Activated naive CD4-positive, alpha-beta T cell treated with anti-CD3 and anti-CD28 coated beads, Interleukin-2, amount 10 ng/mL, durations not matched to agents 7 days and 5 days (primary cell): ENCODE data around the gene ALKBH4.
A peak's percentile ranks its signal among the peaks of the same experiment; 100 is the strongest.
"Not testable (repeated sequence)": the region's sequence is repeated elsewhere in the genome, so short reads cannot be mapped to it uniquely, and the experiment has no call there.

Experiments used
- CTCF ChIA-PET: fragments of 350-600 bp; sonication (Branson Sonifier 250); formaldehyde crosslinking; loops from one replicate; lab custom pipeline; 2021; ENCODE audit warnings: antibody characterized with exemption; lab: Charles Lee
- DNase-seq: peaks from one replicate; pipeline ENCODE4 v3.0.0-alpha.2; 2020
- H3K27ac Mint-ChIP-seq: one replicate; pipeline ENCODE4 v1.8.0; 2021; ENCODE audit warnings: mild to moderate bottlenecking, moderate library complexity, mixed read lengths
- H3K27me3 Mint-ChIP-seq: one replicate; pipeline ENCODE4 v1.8.0; 2021; ENCODE audit warnings: mild to moderate bottlenecking, mixed read lengths
- H3K36me3 Mint-ChIP-seq: one replicate; pipeline ENCODE4 v1.8.0; 2021; ENCODE audit warnings: mixed read lengths
- H3K4me1 Mint-ChIP-seq: one replicate; pipeline ENCODE4 v1.8.0; 2021; ENCODE audit warnings: mixed read lengths
- H3K4me3 Mint-ChIP-seq: one replicate; pipeline ENCODE4 v1.8.0; 2021; ENCODE audit warnings: mild to moderate bottlenecking, moderate library complexity, mixed read lengths
- H3K9me3 Mint-ChIP-seq: one replicate; pipeline ENCODE4 v1.8.0; 2021; ENCODE audit warnings: mixed read lengths

ALKBH4 gene

GRCh38 chr7:102464577-102465280, at the start of gene ALKBH4, which contains the start of gene LRWD1:
Gene ALKBH4 (minus strand): TSS chr7:102464863. CDS start chr7:102464836, 27 bp downstream.
Gene LRWD1 (plus strand): TSS chr7:102464984. CDS start chr7:102465081, 97 bp downstream.
- H3K4me1 Mint-ChIP-seq: peaks cover 35% of the 10 kb centered on the region
- H3K27ac Mint-ChIP-seq: peak within 1 kb of the TSS; percentile 47
- H3K36me3 Mint-ChIP-seq: peaks cover 6% of the 10 kb centered on the region
- peak within 1 kb of the TSS; percentile 95 for H3K4me3 Mint-ChIP-seq
- peak; percentile 95 for DNase-seq
- H3K27me3 Mint-ChIP-seq: no peaks in the 10 kb centered on the region
- CTCF ChIA-PET: interaction anchor here (1.0 to 4.0 kb wide), 5 partner anchors 49 to 61 kb away, joined by 4 to 28 read pairs (median 11); no protein-coding TSS in a partner anchor
- no peaks in the 10 kb centered on the region for H3K9me3 Mint-ChIP-seq

GRCh38 chr7:102512642-102513221, 48.1 kb upstream of the ALKBH4 start:
- H3K36me3 Mint-ChIP-seq: not testable (repeated sequence)

GRCh38 chr7:102511860-102512522, 47.3 kb upstream of the ALKBH4 start:
- CTCF ChIA-PET, H3K4me1 Mint-ChIP-seq, H3K27ac Mint-ChIP-seq, H3K9me3 Mint-ChIP-seq, H3K27me3 Mint-ChIP-seq, DNase-seq, H3K36me3 Mint-ChIP-seq, H3K4me3 Mint-ChIP-seq: not testable (repeated sequence)

More at GRCh38 chr7:102512642-102513221, 48.1 kb upstream of the ALKBH4 start:
- CTCF ChIA-PET, H3K4me3 Mint-ChIP-seq, H3K4me1 Mint-ChIP-seq, H3K27ac Mint-ChIP-seq, H3K27me3 Mint-ChIP-seq, H3K9me3 Mint-ChIP-seq: not testable (repeated sequence)
- DNase-seq: peak; percentile 20

- H3K27me3 Mint-ChIP-seq, H3K4me1 Mint-ChIP-seq, H3K36me3 Mint-ChIP-seq, H3K4me3 Mint-ChIP-seq, H3K27ac Mint-ChIP-seq, CTCF ChIA-PET, H3K9me3 Mint-ChIP-seq: not testable (repeated sequence)
- peak; percentile 13 for DNase-seq
Measured at GRCh38 chr7:102510575-102510974, 45.9 kb upstream of the ALKBH4 start.

- H3K27ac Mint-ChIP-seq, CTCF ChIA-PET, H3K9me3 Mint-ChIP-seq, H3K4me1 Mint-ChIP-seq, H3K36me3 Mint-ChIP-seq, H3K27me3 Mint-ChIP-seq, DNase-seq, H3K4me3 Mint-ChIP-seq: not testable (repeated sequence)
Measured at GRCh38 chr7:102507410-102508088, 42.9 kb upstream of the ALKBH4 start.

GRCh38 chr7:102505298-102506185, 40.9 kb upstream of the ALKBH4 start:
- CTCF ChIA-PET, DNase-seq, H3K4me3 Mint-ChIP-seq, H3K27ac Mint-ChIP-seq, H3K36me3 Mint-ChIP-seq, H3K27me3 Mint-ChIP-seq, H3K9me3 Mint-ChIP-seq, H3K4me1 Mint-ChIP-seq: not testable (repeated sequence)

- H3K4me3 Mint-ChIP-seq, DNase-seq, H3K4me1 Mint-ChIP-seq, H3K36me3 Mint-ChIP-seq, CTCF ChIA-PET, H3K27ac Mint-ChIP-seq, H3K9me3 Mint-ChIP-seq, H3K27me3 Mint-ChIP-seq: not testable (repeated sequence)
Measured at GRCh38 chr7:102503141-102503540, 38.5 kb upstream of the ALKBH4 start.

- H3K4me1 Mint-ChIP-seq, H3K9me3 Mint-ChIP-seq, H3K36me3 Mint-ChIP-seq, H3K27me3 Mint-ChIP-seq, H3K4me3 Mint-ChIP-seq, H3K27ac Mint-ChIP-seq, CTCF ChIA-PET: not testable (repeated sequence)
- peak; percentile 14 for DNase-seq
Measured at GRCh38 chr7:102498321-102498720, 33.7 kb upstream of the ALKBH4 start.

GRCh38 chr7:102497308-102497707, 32.6 kb upstream of the ALKBH4 start:
- H3K36me3 Mint-ChIP-seq, H3K9me3 Mint-ChIP-seq, CTCF ChIA-PET: not testable (repeated sequence)

GRCh38 chr7:102496861-102497260, 32.2 kb upstream of the ALKBH4 start:
- H3K27me3 Mint-ChIP-seq, DNase-seq, H3K27ac Mint-ChIP-seq, H3K4me1 Mint-ChIP-seq, CTCF ChIA-PET, H3K9me3 Mint-ChIP-seq, H3K4me3 Mint-ChIP-seq, H3K36me3 Mint-ChIP-seq: not testable (repeated sequence)

More at GRCh38 chr7:102497308-102497707, 32.6 kb upstream of the ALKBH4 start:
- DNase-seq: peak; percentile 11
- not testable (repeated sequence) for H3K4me3 Mint-ChIP-seq, H3K27ac Mint-ChIP-seq, H3K27me3 Mint-ChIP-seq, H3K4me1 Mint-ChIP-seq

GRCh38 chr7:102494473-102495149, 29.9 kb upstream of the ALKBH4 start:
- H3K4me1 Mint-ChIP-seq, H3K27ac Mint-ChIP-seq, H3K9me3 Mint-ChIP-seq, DNase-seq, H3K4me3 Mint-ChIP-seq, H3K36me3 Mint-ChIP-seq, CTCF ChIA-PET, H3K27me3 Mint-ChIP-seq: not testable (repeated sequence)

- H3K4me3 Mint-ChIP-seq, H3K9me3 Mint-ChIP-seq, H3K4me1 Mint-ChIP-seq, H3K36me3 Mint-ChIP-seq, H3K27me3 Mint-ChIP-seq, H3K27ac Mint-ChIP-seq, CTCF ChIA-PET: not testable (repeated sequence)
- peak; percentile 36 for DNase-seq
Measured at GRCh38 chr7:102494026-102494425, 29.4 kb upstream of the ALKBH4 start.

- CTCF ChIA-PET, H3K4me1 Mint-ChIP-seq, H3K4me3 Mint-ChIP-seq, H3K9me3 Mint-ChIP-seq, H3K36me3 Mint-ChIP-seq, H3K27me3 Mint-ChIP-seq, H3K27ac Mint-ChIP-seq: not testable (repeated sequence)
- DNase-seq: peak; percentile 57
Measured at GRCh38 chr7:102493220-102493935, 28.7 kb upstream of the ALKBH4 start.
